GM23338 (cell line): ENCODE results near the gene NFIA. TPM values are rescaled to one million over a fixed set of nuclear protein-coding genes. Genes with fewer than 3 reads are reported as not detected.

Experiments used
- ATAC-seq: fragments of 200-7000 bp; cut with Tn5 transposase; 3 replicates; pipeline ENCODE4 v1.9.1; 2020
- DNase-seq: peaks from one replicate; pipeline ENCODE4 v3.0.0-alpha.2; 2015; ENCODE audit warnings: low spot score
- H2AFZ ChIP-seq: fragments of 200-600 bp; sonication (generic); 2 replicates; pipeline ENCODE4 v1.8.0; 2016; ENCODE audit warnings: antibody characterized with exemption, mild to moderate bottlenecking, moderate library complexity
- H3F3A ChIP-seq: fragments of 200-600 bp; sonication (generic); replicated peaks from 2 replicates; pipeline ENCODE4 v1.8.0; 2017; ENCODE audit warnings: antibody characterized with exemption, mixed run types, low read depth
- H3K27ac ChIP-seq: fragments of 200-600 bp; sonication (generic); 2 replicates; pipeline ENCODE4 v1.6.1; 2016; ENCODE audit warnings: low read depth
- H3K27me3 ChIP-seq: fragments of 200-600 bp; sonication (generic); 2 replicates; pipeline ENCODE4 v1.8.0; 2016; ENCODE audit warnings: mild to moderate bottlenecking, mixed run types, moderate library complexity; ENCODE audit not compliant: insufficient read depth
- H3K36me3 ChIP-seq: fragments of 200-600 bp; sonication (generic); 2 replicates; pipeline ENCODE4 v1.8.0; 2016; ENCODE audit warnings: mild to moderate bottlenecking; ENCODE audit not compliant: insufficient read depth
- H3K4me1 ChIP-seq: fragments of 200-600 bp; sonication (generic); 2 replicates; pipeline ENCODE4 v1.8.0; 2016; ENCODE audit warnings: mild to moderate bottlenecking, moderate library complexity; ENCODE audit not compliant: insufficient read depth
- H3K4me2 ChIP-seq: fragments of 200-600 bp; sonication (generic); 2 replicates; pipeline ENCODE4 v1.7.1; 2017; ENCODE audit warnings: mixed run types
- H3K4me3 ChIP-seq: fragments of 200-600 bp; sonication (generic); 2 replicates; pipeline ENCODE4 v1.6.1; 2016; ENCODE audit warnings: mixed run types
- H3K79me2 ChIP-seq: fragments of 200-600 bp; sonication (generic); replicated peaks from 2 replicates; pipeline ENCODE4 v1.8.0; 2017; ENCODE audit warnings: mild to moderate bottlenecking; ENCODE audit not compliant: insufficient read depth
- H3K9me2 ChIP-seq: fragments of 200-600 bp; sonication (generic); 2 replicates; pipeline ENCODE4 v1.8.0; 2017; ENCODE audit not compliant: insufficient read depth
- H4K20me1 ChIP-seq: fragments of 200-600 bp; sonication (generic); replicated peaks from 2 replicates; pipeline ENCODE4 v1.8.0; 2017; ENCODE audit warnings: mild to moderate bottlenecking; ENCODE audit not compliant: insufficient read depth
- H3K27ac Mint-ChIP-seq: 2 replicates; pipeline ENCODE4 v1.8.0; 2020; ENCODE audit warnings: inconsistent platforms, mild to moderate bottlenecking, moderate library complexity, mixed read lengths
- H3K27me3 Mint-ChIP-seq: 3 replicates; pipeline ENCODE4 v1.8.0; 2022; ENCODE audit warnings: low read depth, mild to moderate bottlenecking, moderate library complexity, mixed read lengths, inconsistent platforms; ENCODE audit not compliant: insufficient read depth, poor library complexity
- H3K36me3 Mint-ChIP-seq: 3 replicates; pipeline ENCODE4 v1.8.0; 2021; ENCODE audit warnings: low read depth, mild to moderate bottlenecking, inconsistent platforms, moderate library complexity, mixed read lengths
- H3K4me1 Mint-ChIP-seq: 3 replicates; pipeline ENCODE4 v1.8.0; 2020; ENCODE audit warnings: mild to moderate bottlenecking, inconsistent platforms, mixed read lengths
- H3K4me3 Mint-ChIP-seq: 3 replicates; pipeline ENCODE4 v1.8.0; 2021; ENCODE audit warnings: moderate library complexity, mild to moderate bottlenecking, inconsistent platforms, mixed read lengths
- H3K9me3 Mint-ChIP-seq: 3 replicates; pipeline ENCODE4 v1.8.0; 2020; ENCODE audit warnings: moderate library complexity, mild to moderate bottlenecking, inconsistent platforms, mixed read lengths
- CREB1 ChIP-seq: fragments of 250-450 bp; sonication (Bioruptor Pico); IDR thresholded peaks from 2 replicates; pipeline ENCODE4 v1.5.0; 2020; ENCODE audit warnings: low read depth, mild to moderate bottlenecking, moderate library complexity
- CTCF ChIP-seq, 2 experiments: fragments of 200-600 bp in 1 of 2; sonication (generic) in 1 of 2; conservative IDR thresholded peaks; 2 replicates each; pipeline versions ENCODE4 v1.5.1 to v1.6.1; 2016 to 2017; ENCODE audit warnings: antibody characterized with exemption in 2 of 2, low read depth in 2 of 2, mild to moderate bottlenecking in 2 of 2, moderate library complexity in 1 of 2
- EZH2 ChIP-seq: fragments of 200-600 bp; sonication (generic); IDR thresholded peaks from one replicate; pipeline ENCODE4 v1.8.0; 2017; ENCODE audit warnings: antibody characterized with exemption, mild to moderate bottlenecking, low read depth; ENCODE audit not compliant: unreplicated experiment
- EZH2phosphoT487 ChIP-seq: fragments of 200-600 bp; sonication (generic); IDR thresholded peaks from one replicate; pipeline ENCODE4 v1.8.1; 2018; ENCODE audit warnings: antibody characterized with exemption; ENCODE audit not compliant: unreplicated experiment
- NANOG ChIP-seq: IDR thresholded peaks from 2 replicates; pipeline ENCODE4 v1.6.1; 2016; ENCODE audit warnings: antibody characterized with exemption, borderline replicate concordance
- POLR2AphosphoS5 ChIP-seq: IDR thresholded peaks from 2 replicates; pipeline ENCODE4 v1.6.1; 2016; ENCODE audit warnings: antibody characterized with exemption, low read depth
- STAT1 ChIP-seq: IDR thresholded peaks from one replicate; pipeline ENCODE4 v1.6.1; 2016; ENCODE audit warnings: antibody characterized with exemption; ENCODE audit not compliant: unreplicated experiment
- ZNF462 ChIP-seq: fragments of 250-450 bp; sonication (Bioruptor Pico); IDR thresholded peaks from 2 replicates; pipeline ENCODE4 v1.5.0; 2020; ENCODE audit warnings: mild to moderate bottlenecking, moderate library complexity
- polyA plus RNA-seq: library from polyadenylated mRNA; unstranded; fragments of >200 nt; fragmentation: Nextera tagmentation; extraction: Ambion mirVana; gene quantifications from 2 replicates; pipeline ENCODE4 v1.2.1, GENCODE V29; 2016
- total RNA-seq: library from RNA; depleted of rRNA; stranded (reverse); fragments of >200 nt; shearing (Covaris generic); gene quantifications from 2 replicates; pipeline ENCODE4 v1.2.3, GENCODE V29; 2014

NFIA gene
- total and polyA plus RNA-seq, 2 experiments from 2014 or later = 0.97 to 2.3 TPM

GRCh38 chr1:61084491-61085031 is 2.2 kb downstream of the NFIA start:
- Histone ChIP-seq H3K79me2 (no peaks in the 10 kb centered on the region; the same call in 1 of the 2 replicates), H3K36me3 (no peaks in the 10 kb centered on the region), H2AFZ (no peak overlapping the region), H3K27me3 (peaks cover 74% of the 10 kb centered on the region), H4K20me1 (peaks cover 8% of the 10 kb centered on the region; the same call in 1 of the 2 replicates), H3K4me3 (peak overlapping the region; percentile 58), H3K9me2 (no peaks in the 10 kb centered on the region), H3K4me1 (peaks cover 43% of the 10 kb centered on the region), H3K4me2 (peak overlapping the region; percentile 87; the same call in 1 of the 2 replicates), H3K27ac (no peak overlapping the region), H3F3A (0 out of 2 replicates have a peak, but pooled peaks cover 1% of the 10 kb centered on the region)
- Mint-ChIP-seq H3K36me3 (peaks cover 3% of the 10 kb centered on the region; the same call in 1 of the 3 replicates), H3K9me3 (peaks cover 2% of the 10 kb centered on the region; the same call in 2 of the 3 replicates), H3K27ac (no peak overlapping the region), H3K4me1 (peaks cover 35% of the 10 kb centered on the region), H3K4me3 (peak overlapping the region; percentile 90; the same call in 2 of the 3 replicates), H3K27me3 (peaks cover 44% of the 10 kb centered on the region)
- no peak for ATAC-seq
- no peak for TF ChIP-seq NANOG
- peak; percentile 12 for TF ChIP-seq EZH2
- DNase-seq = no peak

GRCh38 chr1:61085206-61085982 is 3.0 kb downstream of the NFIA start:
- H3K4me1 ChIP-seq = peaks cover 38% of the 10 kb centered on the region
- Mint-ChIP-seq H3K36me3 (peaks cover 3% of the 10 kb centered on the region; the same call in 1 of the 3 replicates), H3K9me3 (peaks cover 2% of the 10 kb centered on the region; the same call in 2 of the 3 replicates), H3K27ac (no peak overlapping the region), H3K4me1 (peaks cover 30% of the 10 kb centered on the region), H3K27me3 (peaks cover 35% of the 10 kb centered on the region), H3K4me3 (no peak overlapping the region)
- no peaks in the 10 kb centered on the region for H3K36me3 ChIP-seq
- TF ChIP-seq POLR2AphosphoS5 = no peak
- no peak for TF ChIP-seq NANOG
- no peak for TF ChIP-seq CREB1 (CRISPR knock-in tag)
- no peak for TF ChIP-seq STAT1
- no peak for TF ChIP-seq ZNF462 (CRISPR knock-in tag)
- TF ChIP-seq EZH2 = no peak
- TF ChIP-seq CTCF (conservative IDR thresholded peaks at IDR 0.05; ENCODE audit: low read depth in 2 of 2) = no peak
- no peak for TF ChIP-seq EZH2phosphoT487
- H3K79me2 ChIP-seq = no peaks in the 10 kb centered on the region; the same call in 1 of the 2 replicates
- DNase-seq (no peak), ATAC-seq (no peak)
- H2AFZ ChIP-seq = no peak overlapping the region
- peaks cover 66% of the 10 kb centered on the region for H3K27me3 ChIP-seq
- H3F3A ChIP-seq = no peaks in the 10 kb centered on the region
- no peaks in the 10 kb centered on the region for H3K9me2 ChIP-seq
- H4K20me1 ChIP-seq = peaks cover 8% of the 10 kb centered on the region; the same call in 1 of the 2 replicates
- no peak overlapping the region for H3K4me3 ChIP-seq
- H3K4me2 ChIP-seq = no peak overlapping the region
- H3K27ac ChIP-seq = no peak overlapping the region
